Panc1 (cell line): Measurements from ENCODE around the gene ZNF644.

Experiments used
- POLR2AphosphoS5 ChIP-seq: IDR thresholded peaks from 2 replicates; pipeline ENCODE4 v1.6.1; 2012; ENCODE audit warnings: mild to moderate bottlenecking, low read depth, low read length, moderate library complexity
- SIN3A ChIP-seq: IDR thresholded peaks from 2 replicates; pipeline ENCODE4 v1.6.1; 2012; ENCODE audit warnings: low read depth, mild to moderate bottlenecking, low read length, moderate library complexity, borderline replicate concordance; ENCODE audit not compliant: insufficient read depth
- TCF7L2 ChIP-seq: IDR thresholded peaks from 2 replicates; pipeline ENCODE4 v1.6.1; 2011; ENCODE audit warnings: mild to moderate bottlenecking, low read depth, low read length, inconsistent platforms
- TF ChIP-seq, protein P1 (sequence below): fragments of 450-650 bp; IDR thresholded peaks from 2 replicates; pipeline ENCODE4 v1.5.1; 2017; ENCODE audit warnings: mild to moderate bottlenecking
- TF ChIP-seq, protein P2 (sequence below), 2 experiments: IDR thresholded peaks; 2 replicates each; pipeline ENCODE4 v1.6.1; 2011 to 2012; ENCODE audit warnings: low read depth in 2 of 2, control low read depth in 1 of 2, low read length in 1 of 2, mild to moderate bottlenecking in 1 of 2, moderate library complexity in 1 of 2; ENCODE audit not compliant: insufficient read depth in 1 of 2

DNA sequence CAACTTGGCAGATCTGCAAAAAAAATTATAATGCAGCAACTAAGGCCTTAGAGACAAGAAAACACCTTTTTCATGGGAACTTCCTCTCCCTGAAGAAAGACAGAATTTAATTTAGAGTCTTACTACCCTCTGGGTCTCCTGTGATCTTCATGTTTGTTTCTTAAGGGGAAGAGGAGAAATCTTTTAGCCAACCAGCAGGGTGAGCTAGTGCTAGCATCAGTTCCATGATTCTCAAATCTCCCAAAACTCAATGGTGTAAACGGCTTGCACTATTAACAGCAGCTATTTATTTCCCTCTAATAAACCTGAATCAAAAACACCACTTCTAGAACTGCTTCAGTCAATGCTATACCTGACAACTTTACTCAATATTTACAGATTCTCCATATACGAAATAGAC lies 3.8 kb downstream of the ZNF644 start:
- TF ChIP-seq, protein P1, sequence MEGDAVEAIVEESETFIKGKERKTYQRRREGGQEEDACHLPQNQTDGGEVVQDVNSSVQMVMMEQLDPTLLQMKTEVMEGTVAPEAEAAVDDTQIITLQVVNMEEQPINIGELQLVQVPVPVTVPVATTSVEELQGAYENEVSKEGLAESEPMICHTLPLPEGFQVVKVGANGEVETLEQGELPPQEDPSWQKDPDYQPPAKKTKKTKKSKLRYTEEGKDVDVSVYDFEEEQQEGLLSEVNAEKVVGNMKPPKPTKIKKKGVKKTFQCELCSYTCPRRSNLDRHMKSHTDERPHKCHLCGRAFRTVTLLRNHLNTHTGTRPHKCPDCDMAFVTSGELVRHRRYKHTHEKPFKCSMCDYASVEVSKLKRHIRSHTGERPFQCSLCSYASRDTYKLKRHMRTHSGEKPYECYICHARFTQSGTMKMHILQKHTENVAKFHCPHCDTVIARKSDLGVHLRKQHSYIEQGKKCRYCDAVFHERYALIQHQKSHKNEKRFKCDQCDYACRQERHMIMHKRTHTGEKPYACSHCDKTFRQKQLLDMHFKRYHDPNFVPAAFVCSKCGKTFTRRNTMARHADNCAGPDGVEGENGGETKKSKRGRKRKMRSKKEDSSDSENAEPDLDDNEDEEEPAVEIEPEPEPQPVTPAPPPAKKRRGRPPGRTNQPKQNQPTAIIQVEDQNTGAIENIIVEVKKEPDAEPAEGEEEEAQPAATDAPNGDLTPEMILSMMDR, result peak; percentile 66; the same call in 1 of the 2 replicates
- no peak for TF ChIP-seq POLR2AphosphoS5
- no peak for TF ChIP-seq TCF7L2
- TF ChIP-seq, protein P2, sequence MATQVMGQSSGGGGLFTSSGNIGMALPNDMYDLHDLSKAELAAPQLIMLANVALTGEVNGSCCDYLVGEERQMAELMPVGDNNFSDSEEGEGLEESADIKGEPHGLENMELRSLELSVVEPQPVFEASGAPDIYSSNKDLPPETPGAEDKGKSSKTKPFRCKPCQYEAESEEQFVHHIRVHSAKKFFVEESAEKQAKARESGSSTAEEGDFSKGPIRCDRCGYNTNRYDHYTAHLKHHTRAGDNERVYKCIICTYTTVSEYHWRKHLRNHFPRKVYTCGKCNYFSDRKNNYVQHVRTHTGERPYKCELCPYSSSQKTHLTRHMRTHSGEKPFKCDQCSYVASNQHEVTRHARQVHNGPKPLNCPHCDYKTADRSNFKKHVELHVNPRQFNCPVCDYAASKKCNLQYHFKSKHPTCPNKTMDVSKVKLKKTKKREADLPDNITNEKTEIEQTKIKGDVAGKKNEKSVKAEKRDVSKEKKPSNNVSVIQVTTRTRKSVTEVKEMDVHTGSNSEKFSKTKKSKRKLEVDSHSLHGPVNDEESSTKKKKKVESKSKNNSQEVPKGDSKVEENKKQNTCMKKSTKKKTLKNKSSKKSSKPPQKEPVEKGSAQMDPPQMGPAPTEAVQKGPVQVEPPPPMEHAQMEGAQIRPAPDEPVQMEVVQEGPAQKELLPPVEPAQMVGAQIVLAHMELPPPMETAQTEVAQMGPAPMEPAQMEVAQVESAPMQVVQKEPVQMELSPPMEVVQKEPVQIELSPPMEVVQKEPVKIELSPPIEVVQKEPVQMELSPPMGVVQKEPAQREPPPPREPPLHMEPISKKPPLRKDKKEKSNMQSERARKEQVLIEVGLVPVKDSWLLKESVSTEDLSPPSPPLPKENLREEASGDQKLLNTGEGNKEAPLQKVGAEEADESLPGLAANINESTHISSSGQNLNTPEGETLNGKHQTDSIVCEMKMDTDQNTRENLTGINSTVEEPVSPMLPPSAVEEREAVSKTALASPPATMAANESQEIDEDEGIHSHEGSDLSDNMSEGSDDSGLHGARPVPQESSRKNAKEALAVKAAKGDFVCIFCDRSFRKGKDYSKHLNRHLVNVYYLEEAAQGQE (IDR thresholded peaks at IDR 0.05; ENCODE audit: insufficient read depth in 1 of 2, low read depth in 2 of 2, low read length in 1 of 2), result no peak
- TF ChIP-seq SIN3A, result no peak
